Breast epithelium (tissue), 4 donors: ENCODE results near the gene EPB41. TPM values are rescaled to one million over a fixed set of nuclear protein-coding genes. Genes with fewer than 3 reads are reported as not detected.

Experiments used
- DNase-seq, 2 donors: peaks; one replicate each; pipeline ENCODE4 v3.0.0-alpha.2; 2019; ENCODE audit warnings: low spot score in 2 of 2
- H3K27ac ChIP-seq, 2 donors: fragments of 200-600 bp; sonication (generic) in 1 of 2; one replicate each; pipeline ENCODE4 v1.5.1; 2016 to 2019; ENCODE audit warnings: mild to moderate bottlenecking in 1 of 2
- H3K27me3 ChIP-seq, 2 donors: fragments of 200-600 bp; sonication (generic) in 1 of 2; one replicate each; pipeline versions ENCODE4 v1.5.1 to v1.6.0; 2017 to 2019; ENCODE audit warnings: control low read depth in 1 of 2, mild to moderate bottlenecking in 1 of 2
- H3K36me3 ChIP-seq: fragments of 200-600 bp; one replicate; pipeline ENCODE4 v1.5.1; 2019
- H3K4me1 ChIP-seq, 2 donors: fragments of 200-600 bp; sonication (generic); one replicate each; pipeline ENCODE4 v1.5.1; 2016 to 2019; ENCODE audit warnings: control low read depth in 1 of 2
- H3K4me3 ChIP-seq, 3 donors: fragments of 200-600 bp; sonication (generic); 1 replicate in 2 of 3; 2 replicates in 1 of 3; pipeline ENCODE4 v1.5.1; 2016 to 2019; ENCODE audit warnings: mild to moderate bottlenecking in 3 of 3, moderate library complexity in 2 of 3
- H3K9me3 ChIP-seq, 2 donors: fragments of 200-600 bp; sonication (generic) in 1 of 2; one replicate each; pipeline ENCODE4 v1.5.1; 2016 to 2019; ENCODE audit warnings: control low read depth in 1 of 2
- POLR2A ChIP-seq: fragments of 450-650 bp; IDR thresholded peaks from one replicate; pipeline ENCODE4 v1.6.1; 2016; ENCODE audit warnings: antibody characterized with exemption, mild to moderate bottlenecking, moderate library complexity
- POLR2AphosphoS5 ChIP-seq, 3 donors: sonication (generic); formaldehyde crosslinking; IDR thresholded peaks; one replicate each; pipeline ENCODE4 v1.6.1; 2017; ENCODE audit warnings: antibody characterized with exemption in 3 of 3
- intact Hi-C: fragments of 100-400 bp; cut with DNase I; formaldehyde crosslinking; loops from one replicate; pipeline ENCODE4 v1.15.1; 2023; ENCODE audit warnings: low total_unique reads
- total RNA-seq, 3 donors: library from RNA; depleted of rRNA; stranded (reverse); fragments of >200 nt; gene quantifications; one replicate each; pipeline ENCODE4 v1.1.0, GENCODE V29; 2016
- TF ChIP-seq, protein P1 (sequence below), 3 donors: fragments of 450-650 bp; IDR thresholded peaks; one replicate each; pipeline ENCODE4 v1.5.1; 2016 to 2017; ENCODE audit warnings: antibody characterized with exemption in 3 of 3, mild to moderate bottlenecking in 3 of 3, moderate library complexity in 3 of 3

The EPB41 gene
- total RNA-seq, 3 donors from 2014 or later = 36.2 to 67.2 (median 51.8) TPM

DNA sequence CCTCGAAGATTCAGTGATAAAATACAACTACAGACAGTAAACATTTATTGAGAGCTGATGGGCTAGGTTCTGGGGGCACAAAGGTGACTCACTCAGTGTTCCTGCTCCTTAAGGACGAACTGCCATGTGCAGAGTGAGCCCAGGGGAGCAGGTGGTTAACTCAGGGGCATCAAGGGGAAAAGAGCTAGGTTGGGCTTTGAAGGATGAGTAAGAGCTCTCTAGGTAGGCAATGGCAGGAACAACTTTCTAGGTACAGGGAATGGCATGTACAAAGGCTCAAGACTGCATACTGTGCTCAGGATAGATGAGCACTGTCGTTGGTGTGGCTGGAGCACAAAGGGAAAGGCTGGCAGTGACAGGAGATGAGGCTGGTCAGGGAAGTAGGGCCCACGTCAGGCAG is 16.6 kb upstream of the EPB41 start:
- Histone ChIP-seq H3K4me3 (no peak overlapping the region), H3K36me3 (no peaks in the 10 kb centered on the region), H3K9me3 (no peaks in the 10 kb centered on the region), H3K4me1 (no peaks in the 10 kb centered on the region), H3K27me3 (no peaks in the 10 kb centered on the region), H3K27ac (peak overlapping the region; percentile 13 to 25)
- no peak for TF ChIP-seq POLR2A
- TF ChIP-seq POLR2AphosphoS5 (IDR thresholded peaks at IDR 0.05) = no peak
- TF ChIP-seq, protein P1, sequence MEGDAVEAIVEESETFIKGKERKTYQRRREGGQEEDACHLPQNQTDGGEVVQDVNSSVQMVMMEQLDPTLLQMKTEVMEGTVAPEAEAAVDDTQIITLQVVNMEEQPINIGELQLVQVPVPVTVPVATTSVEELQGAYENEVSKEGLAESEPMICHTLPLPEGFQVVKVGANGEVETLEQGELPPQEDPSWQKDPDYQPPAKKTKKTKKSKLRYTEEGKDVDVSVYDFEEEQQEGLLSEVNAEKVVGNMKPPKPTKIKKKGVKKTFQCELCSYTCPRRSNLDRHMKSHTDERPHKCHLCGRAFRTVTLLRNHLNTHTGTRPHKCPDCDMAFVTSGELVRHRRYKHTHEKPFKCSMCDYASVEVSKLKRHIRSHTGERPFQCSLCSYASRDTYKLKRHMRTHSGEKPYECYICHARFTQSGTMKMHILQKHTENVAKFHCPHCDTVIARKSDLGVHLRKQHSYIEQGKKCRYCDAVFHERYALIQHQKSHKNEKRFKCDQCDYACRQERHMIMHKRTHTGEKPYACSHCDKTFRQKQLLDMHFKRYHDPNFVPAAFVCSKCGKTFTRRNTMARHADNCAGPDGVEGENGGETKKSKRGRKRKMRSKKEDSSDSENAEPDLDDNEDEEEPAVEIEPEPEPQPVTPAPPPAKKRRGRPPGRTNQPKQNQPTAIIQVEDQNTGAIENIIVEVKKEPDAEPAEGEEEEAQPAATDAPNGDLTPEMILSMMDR (IDR thresholded peaks at IDR 0.05) = no peak
- no peak for DNase-seq
- intact Hi-C loops = no loop called here

DNA sequence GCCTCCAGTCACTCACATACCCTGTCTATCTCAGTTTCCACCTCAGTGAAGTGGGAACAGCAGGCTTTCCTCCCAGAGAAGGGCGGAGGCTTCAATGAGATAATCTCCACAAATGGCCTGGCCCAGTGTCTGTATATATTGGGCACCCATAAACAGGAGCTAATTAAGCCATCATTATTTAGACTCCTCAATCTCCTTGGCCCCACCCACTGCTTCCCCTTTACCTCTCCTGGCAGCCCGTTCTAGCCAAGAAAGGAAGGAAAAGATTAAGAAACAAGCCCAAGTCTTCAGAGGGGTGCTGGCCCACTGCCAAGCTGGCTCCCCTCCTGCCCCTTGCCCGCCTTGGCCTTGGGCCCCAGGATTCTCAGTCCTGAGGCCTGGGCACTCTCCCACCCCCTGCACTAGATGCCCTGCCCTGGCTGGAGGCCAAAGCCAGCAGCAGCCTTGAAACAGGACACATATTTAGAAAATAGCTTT is 15.9 kb upstream of the EPB41 start:
- peak overlapping the region in 1 of 2 donors; percentile 13 for H3K27ac ChIP-seq
- no peaks in the 10 kb centered on the region for H3K27me3 ChIP-seq
- H3K4me1 ChIP-seq = no peaks in the 10 kb centered on the region
- H3K4me3 ChIP-seq = no peak overlapping the region
- H3K36me3 ChIP-seq = no peaks in the 10 kb centered on the region
- no peaks in the 10 kb centered on the region for H3K9me3 ChIP-seq
- TF ChIP-seq, protein P1 (IDR thresholded peaks at IDR 0.05) = no peak
- no peak for TF ChIP-seq POLR2AphosphoS5 (IDR thresholded peaks at IDR 0.05)
- TF ChIP-seq POLR2A = no peak
- DNase-seq = no peak
- intact Hi-C loops = no loop called here

DNA sequence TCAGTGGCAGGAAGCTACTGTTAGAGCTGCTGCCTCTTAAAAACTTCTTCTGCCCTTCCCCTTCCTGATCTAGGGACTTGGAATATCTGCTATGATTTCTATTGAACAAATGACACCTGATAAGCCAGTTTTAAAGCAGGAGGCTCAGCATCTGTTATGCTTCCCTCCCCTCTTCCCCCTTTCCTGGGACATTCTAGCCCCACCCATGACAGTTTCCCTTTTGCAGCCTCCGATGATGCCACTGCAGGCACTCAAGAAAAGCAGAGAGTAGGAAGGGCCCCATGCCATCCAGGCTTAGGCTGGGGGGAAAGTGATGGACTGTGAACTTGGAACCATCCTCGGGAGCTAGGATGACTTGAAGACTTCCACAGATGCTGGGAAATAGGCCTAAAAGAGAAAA is 15.1 kb upstream of the EPB41 start:
- DNase-seq = no peak
- H3K4me1 ChIP-seq = no peaks in the 10 kb centered on the region
- H3K4me3 ChIP-seq = no peak overlapping the region
- H3K36me3 ChIP-seq = no peaks in the 10 kb centered on the region
- H3K27ac ChIP-seq = no peak overlapping the region
- TF ChIP-seq, protein P1 (IDR thresholded peaks at IDR 0.05) = no peak
- TF ChIP-seq POLR2AphosphoS5 (IDR thresholded peaks at IDR 0.05) = no peak
- no peak for TF ChIP-seq POLR2A
- intact Hi-C loops = no loop called here
- H3K27me3 ChIP-seq = no peaks in the 10 kb centered on the region
- no peaks in the 10 kb centered on the region for H3K9me3 ChIP-seq

DNA sequence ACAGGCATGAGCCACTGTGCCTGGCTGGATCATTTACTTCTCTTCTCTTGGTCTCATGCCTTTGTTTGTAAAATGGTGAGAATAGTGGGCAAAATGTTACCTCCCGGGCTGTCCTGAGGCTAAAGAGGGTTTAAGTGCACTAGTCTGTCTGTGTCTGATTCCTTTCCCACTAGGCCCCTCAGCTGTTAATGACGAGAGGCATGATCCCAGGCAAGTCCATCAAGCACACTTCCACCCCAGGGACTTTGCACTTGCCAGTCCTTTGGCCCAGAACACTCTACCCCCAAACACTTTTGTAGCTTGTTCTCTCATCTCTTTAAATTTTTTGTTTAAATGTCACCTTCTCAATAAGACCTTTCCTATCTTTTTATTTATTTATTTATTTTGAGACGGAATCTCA is 13.8 kb upstream of the EPB41 start:
- Histone ChIP-seq H3K36me3 (no peaks in the 10 kb centered on the region), H3K9me3 (no peaks in the 10 kb centered on the region), H3K4me3 (no peak overlapping the region), H3K27ac (no peak overlapping the region), H3K27me3 (no peaks in the 10 kb centered on the region), H3K4me1 (no peaks in the 10 kb centered on the region)
- no peak for DNase-seq
- intact Hi-C loops = loop anchor here (10.0 kb wide), 1 partner anchor 304 kb away; no protein-coding TSS in a partner anchor
- TF ChIP-seq, protein P1 (IDR thresholded peaks at IDR 0.05) = no peak
- TF ChIP-seq POLR2AphosphoS5 (IDR thresholded peaks at IDR 0.05) (no peak), POLR2A (no peak)

DNA sequence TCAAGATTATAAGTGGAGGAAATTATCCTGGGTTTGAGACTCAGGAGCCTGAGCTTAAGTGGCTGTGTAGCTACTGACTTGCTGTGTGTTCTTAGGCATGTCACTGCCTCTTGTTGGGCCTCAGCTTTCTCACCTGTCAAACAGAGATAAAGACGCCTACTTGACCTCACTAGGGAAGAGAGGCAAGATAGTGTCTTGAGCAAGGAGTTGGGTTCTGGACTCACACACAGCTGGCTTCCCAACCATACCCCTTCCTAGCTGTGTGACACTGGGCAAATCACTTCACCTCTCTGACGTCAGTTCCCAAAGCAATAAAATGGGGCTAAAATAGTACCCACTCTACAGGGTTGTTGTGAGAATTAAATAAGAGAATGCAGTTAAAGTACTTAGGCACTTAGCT is 11.6 kb upstream of the EPB41 start:
- no peaks in the 10 kb centered on the region for H3K4me1 ChIP-seq
- H3K36me3 ChIP-seq = no peaks in the 10 kb centered on the region
- no peak overlapping the region for H3K4me3 ChIP-seq
- no peak for DNase-seq
- intact Hi-C loops = loop anchor here (10.0 kb wide), 1 partner anchor 302 kb away; no protein-coding TSS in a partner anchor
- H3K27me3 ChIP-seq = no peaks in the 10 kb centered on the region
- H3K27ac ChIP-seq = no peak overlapping the region
- TF ChIP-seq POLR2A = no peak
- TF ChIP-seq POLR2AphosphoS5 (IDR thresholded peaks at IDR 0.05) = no peak
- TF ChIP-seq, protein P1 (IDR thresholded peaks at IDR 0.05) = no peak
- H3K9me3 ChIP-seq = no peaks in the 10 kb centered on the region
